GM12878 (cell line): Measurements from ENCODE around the gene TPRN. TPM values are rescaled to one million over a fixed set of nuclear protein-coding genes. Genes with fewer than 3 reads are reported as not detected.

Source experiments
- ATAC-seq: fragments of 200-7000 bp; cut with Tn5 transposase; 3 replicates; pipeline ENCODE4 v1.9.1; 2020; ENCODE audit warnings: mild to moderate bottlenecking, moderate library complexity
- BruUV-seq: library from RNA; stranded (reverse); fragments of 400-500 nt; replicated peaks from 2 replicates; lab custom pipeline; 2021; lab: Mats Ljungman, UMichigan
- CTCF ChIA-PET: fragments of 300-600 bp; sonication (Branson Sonifier 250); formaldehyde crosslinking; extraction: SDS; loops from one replicate; lab custom pipeline; 2021; ENCODE audit warnings: inconsistent platforms; lab: Yijun Ruan, JAX
- POLR2A ChIA-PET: fragments of 350-600 bp; formaldehyde crosslinking; extraction: SDS; loops from one replicate; lab custom pipeline; 2021; ENCODE audit warnings: inconsistent platforms; lab: Charles Lee
- RAD21 ChIA-PET: fragments of 300-600 bp; sonication (Branson Sonifier 250); formaldehyde crosslinking; loops from one replicate; lab custom pipeline; 2023; ENCODE audit warnings: antibody characterized with exemption; ENCODE audit not compliant: unreplicated experiment; lab: Charles Lee
- SMC1A ChIA-PET: fragments of 300-600 bp; sonication (Branson Sonifier 250); formaldehyde crosslinking; loops from one replicate; lab custom pipeline; 2023; ENCODE audit not compliant: unreplicated experiment, uncharacterized antibody; lab: Charles Lee
- DNase-seq: peaks from one replicate; pipeline ENCODE4 v3.0.0-alpha.2; 2011; ENCODE audit warnings: low read depth, low spot score
- FAIRE-seq: peaks from 3 replicates; lab custom pipeline; 2011; peaks lifted over from hg19 to GRCh38; lab: Jason Lieb, UNC
- H2AFZ ChIP-seq: 2 replicates; pipeline ENCODE4 v1.6.0; 2011; ENCODE audit warnings: low read depth, low read length, control low read depth; ENCODE audit not compliant: control insufficient read depth
- H3K27ac ChIP-seq: 2 replicates; pipeline ENCODE4 v1.5.1; 2011; ENCODE audit warnings: control low read depth; ENCODE audit not compliant: control insufficient read depth, insufficient read depth
- H3K27me3 ChIP-seq, 2 experiments: replicated peaks in 1 of 2; 2 replicates each; pipeline versions ENCODE4 v1.6.0 to v1.6.1; 2011; ENCODE audit warnings: low read length in 1 of 2; ENCODE audit not compliant: control insufficient read depth in 2 of 2, insufficient read depth in 2 of 2
- H3K36me3 ChIP-seq, 2 experiments: 2 replicates each; pipeline ENCODE4 v1.5.1; 2011; ENCODE audit warnings: low read length in 1 of 2; ENCODE audit not compliant: control insufficient read depth in 2 of 2, insufficient read depth in 2 of 2
- H3K4me1 ChIP-seq: 2 replicates; pipeline ENCODE4 v1.6.1; 2011; ENCODE audit warnings: mild to moderate bottlenecking, low read length, moderate library complexity, mixed read lengths; ENCODE audit not compliant: control insufficient read depth, insufficient read depth
- H3K4me2 ChIP-seq: 2 replicates; pipeline ENCODE4 v1.6.0; 2011; ENCODE audit warnings: control low read depth; ENCODE audit not compliant: control insufficient read depth, insufficient read depth
- H3K4me3 ChIP-seq: fragments of 200-600 bp; sonication (generic); 2 replicates; pipeline ENCODE4 v1.5.1; 2016
- H3K79me2 ChIP-seq: 2 replicates; pipeline ENCODE4 v1.6.0; 2011; ENCODE audit warnings: low read length; ENCODE audit not compliant: control insufficient read depth, insufficient read depth
- H3K9ac ChIP-seq: 2 replicates; pipeline ENCODE4 v1.8.0; 2011; ENCODE audit warnings: low read length, control low read depth, mixed read lengths; ENCODE audit not compliant: control insufficient read depth, insufficient read depth
- H3K9me3 ChIP-seq: replicated peaks from 3 replicates; pipeline ENCODE4 v1.5.1; 2011; ENCODE audit warnings: mild to moderate bottlenecking, low read length; ENCODE audit not compliant: control insufficient read depth, insufficient read depth
- H4K20me1 ChIP-seq: 2 replicates; pipeline ENCODE4 v1.6.0; 2011; ENCODE audit not compliant: control insufficient read depth, insufficient read depth
- HDAC2 ChIP-seq: fragments of 200-600 bp; sonication (generic); IDR thresholded peaks from 2 replicates; pipeline ENCODE4 v1.6.1; 2017
- NR2F1 ChIP-seq: fragments of 450-650 bp; conservative IDR thresholded peaks from 2 replicates; pipeline ENCODE4 v1.6.1; 2017; ENCODE audit warnings: mild to moderate bottlenecking
- WGBS: methylation state at CpG from one replicate; pipeline ENCODE4 v1.1.6; 2016; ENCODE audit warnings: low lambda C conversion rate; ENCODE audit not compliant: insufficient replicate concordance, insufficient coverage; ENCODE audit errors: missing lambda C conversion rate; 5-methylcytosine and 5-hydroxymethylcytosine counted together
- in situ Hi-C: fragments of 300-500 bp; cut with MboI; formaldehyde crosslinking; loops from 9 replicates; pipeline ENCODE4 v1.14.3; 2018; ENCODE audit warnings: mixed read lengths
- intact Hi-C: fragments of 100-400 bp; cut with micrococcal nuclease; formaldehyde crosslinking; loops from one replicate; pipeline ENCODE4 v1.14.2; 2022; ENCODE audit not compliant: unreplicated experiment
- polyA plus RNA-seq, 11 experiments: library from polyadenylated mRNA; depleted of rRNA in 4 of 11; unstranded in 6 of 11; stranded (reverse) in 5 of 11; fragments of >200 nt; fragmentation: Nextera tagmentation in 4 of 11; fragmentation: Illumina TruSeq in 1 of 11; extraction: Ambion mirVana in 4 of 11; extraction: Trizol in 1 of 11; gene quantifications; 1 replicate in 1 of 11; 2 replicates in 10 of 11; pipeline versions ENCODE4 v1.2.1 to v1.2.3, GENCODE V29; 2011 to 2016; ENCODE audit warnings: inconsistent platforms in 2 of 11, missing spikeins in 2 of 11, low read depth in 1 of 11
- total RNA-seq, 4 experiments: library from RNA; depleted of rRNA in 3 of 4; stranded (reverse); fragments of >200 nt in 3 of 4; fragmentation: Illumina TruSeq in 1 of 4; extraction: Trizol in 1 of 4; gene quantifications; 2 replicates each; pipeline versions ENCODE4 v1.2.1 to v1.2.3, GENCODE V29; 2013 to 2021

TPRN gene
- total and polyA plus RNA-seq, 10 of the 15 experiments (the other 5 are each of a cell fraction or from before 2014, with no cell fraction given): 0.18 to 19.5 (median 3.1) TPM

GRCh38 chr9:137224830-137225694 lies 24.5 kb upstream of the TPRN start, which contains the start of gene CYSRT1:
Gene CYSRT1 (plus strand): TSS chr9:137225174. CDS start chr9:137225622, 448 bp downstream.
- FAIRE-seq: no peak
- intact Hi-C loops: loop anchor here (5.0 to 10.0 kb wide), 2 partner anchors 38 to 180 kb away; partner anchors contain the start of genes ANAPC2, NPDC1 and SSNA1
- BruUV-seq: no TSS peak

More at GRCh38 chr9:137224830-137225694, 24.5 kb upstream of the TPRN start, which contains the start of gene CYSRT1:
- Histone ChIP-seq H3K27me3 (no peaks in the 10 kb centered on the region), H3K79me2 (no peaks in the 10 kb centered on the region), H3K27ac (peak within 1 kb of the TSS; percentile 73), H3K9me3 (no peaks in the 10 kb centered on the region), H3K36me3 (no peaks in the 10 kb centered on the region), H3K4me2 (peak within 1 kb of the TSS; percentile 85), H2AFZ (peak within 1 kb of the TSS; percentile 85; the same call in 1 of the 2 replicates), H4K20me1 (no peaks in the 10 kb centered on the region), H3K4me3 (peak within 1 kb of the TSS; percentile 93), H3K4me1 (peaks cover 16% of the 10 kb centered on the region), H3K9ac (peak within 1 kb of the TSS; percentile 79)
- TF ChIP-seq HDAC2 (no peak), NR2F1 (0 out of 2 replicates have a peak, but pooled peaks have one; percentile 33)
- SMC1A ChIA-PET: interaction anchor here (0.6 to 3.3 kb wide), 8 partner anchors 12 to 129 kb away, joined by 3 to 18 read pairs (median 3); partner anchors contain the start of gene TPRN
- CTCF ChIA-PET: interaction anchor here (0.8 to 6.4 kb wide), 7 partner anchors 14 to 176 kb away, joined by 3 to 52 read pairs (median 13); partner anchors contain the start of genes ANAPC2, SAPCD2, SSNA1 and TUBB4B
- RAD21 ChIA-PET: interaction anchor here (0.8 to 3.5 kb wide), 8 partner anchors 12 to 157 kb away, joined by 3 to 34 read pairs (median 4); no protein-coding TSS in a partner anchor
- POLR2A ChIA-PET: interaction anchor here (0.9 to 5.5 kb wide), 11 partner anchors 10 to 154 kb away, joined by 3 to 68 read pairs (median 6); partner anchors contain the start of genes ANAPC2, NDOR1, SAPCD2 and SSNA1
- no peak for DNase-seq
- no peak for ATAC-seq
- in situ Hi-C loops: loop anchor here (5.0 kb wide), 1 partner anchor 103 kb away; no protein-coding TSS in a partner anchor
- 27% methylated on average over 22 of the region's 23 CpGs for WGBS
